Measurements from ENCODE around the gene ACTL7A.
A peak's percentile ranks its signal among the peaks of the same experiment; 100 is the strongest.

Gene ACTL7A

DNA sequence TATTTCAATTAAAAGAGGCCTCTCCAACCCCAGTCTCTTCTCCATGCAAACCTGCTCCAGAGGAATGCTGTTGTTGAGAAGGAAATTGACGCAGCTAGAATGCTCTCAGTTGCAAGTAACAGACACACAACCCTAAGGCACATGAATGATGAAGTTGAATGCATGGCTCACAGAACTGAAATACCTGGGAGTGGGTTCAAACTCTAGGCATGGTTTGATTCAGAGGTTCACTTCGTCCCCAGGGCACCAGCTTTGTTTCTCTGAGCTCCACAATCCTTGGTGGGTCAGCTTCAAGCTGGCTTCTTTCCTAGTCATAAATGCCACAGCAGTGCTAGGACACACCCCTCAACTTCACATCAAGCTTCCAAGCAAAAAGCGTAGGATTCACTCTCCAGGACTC lies 10.9 kb upstream of the ACTL7A start:
- Histone ChIP-seq H3K4me2 (ENCODE audit: low read length) (no peak overlapping the region), H3K4me3 (ENCODE audit: low read depth, low read length, poor library complexity, severe bottlenecking) (no peak overlapping the region), H3K27me3 (ENCODE audit: insufficient read depth, low read length) (no peaks in the 10 kb centered on the region), H3K36me3 (ENCODE audit: insufficient read depth, low read length) (no peaks in the 10 kb centered on the region), H3K79me2 (ENCODE audit: insufficient read depth, low read length) (no peaks in the 10 kb centered on the region), H3K4me1 (ENCODE audit: insufficient read depth, low read length, severe bottlenecking) (no peaks in the 10 kb centered on the region), H2AFZ (ENCODE audit: low read length) (no peak overlapping the region), H3K9me2 (ENCODE audit: low read depth, low read length) (no peaks in the 10 kb centered on the region), H3F3A (ENCODE audit: insufficient read depth, low read length) (no peaks in the 10 kb centered on the region), H4K20me1 (ENCODE audit: insufficient read depth, low read length) (no peaks in the 10 kb centered on the region), H3K9me3 (ENCODE audit: low read length) (no peaks in the 10 kb centered on the region), H3K9ac (ENCODE audit: low read length) (no peak overlapping the region), H3K27ac (ENCODE audit: low read depth, low read length, poor library complexity, severe bottlenecking) (no peak overlapping the region)
- TF ChIP-seq, protein P1, sequence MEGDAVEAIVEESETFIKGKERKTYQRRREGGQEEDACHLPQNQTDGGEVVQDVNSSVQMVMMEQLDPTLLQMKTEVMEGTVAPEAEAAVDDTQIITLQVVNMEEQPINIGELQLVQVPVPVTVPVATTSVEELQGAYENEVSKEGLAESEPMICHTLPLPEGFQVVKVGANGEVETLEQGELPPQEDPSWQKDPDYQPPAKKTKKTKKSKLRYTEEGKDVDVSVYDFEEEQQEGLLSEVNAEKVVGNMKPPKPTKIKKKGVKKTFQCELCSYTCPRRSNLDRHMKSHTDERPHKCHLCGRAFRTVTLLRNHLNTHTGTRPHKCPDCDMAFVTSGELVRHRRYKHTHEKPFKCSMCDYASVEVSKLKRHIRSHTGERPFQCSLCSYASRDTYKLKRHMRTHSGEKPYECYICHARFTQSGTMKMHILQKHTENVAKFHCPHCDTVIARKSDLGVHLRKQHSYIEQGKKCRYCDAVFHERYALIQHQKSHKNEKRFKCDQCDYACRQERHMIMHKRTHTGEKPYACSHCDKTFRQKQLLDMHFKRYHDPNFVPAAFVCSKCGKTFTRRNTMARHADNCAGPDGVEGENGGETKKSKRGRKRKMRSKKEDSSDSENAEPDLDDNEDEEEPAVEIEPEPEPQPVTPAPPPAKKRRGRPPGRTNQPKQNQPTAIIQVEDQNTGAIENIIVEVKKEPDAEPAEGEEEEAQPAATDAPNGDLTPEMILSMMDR (IDR thresholded peaks at IDR 0.05; ENCODE audit: low read length) = no peak
- TF ChIP-seq EZH2 (IDR thresholded peaks at IDR 0.05; ENCODE audit: borderline replicate concordance, low read length) = no peak

GRCh38 chr9:108852079-108852478 lies 10.0 kb upstream of the ACTL7A start:
- no peaks in the 10 kb centered on the region for H3F3A ChIP-seq (ENCODE audit: insufficient read depth, low read length)
- H3K4me3 ChIP-seq (ENCODE audit: low read depth, low read length, poor library complexity, severe bottlenecking) = no peak overlapping the region
- H3K27ac ChIP-seq (ENCODE audit: low read depth, low read length, poor library complexity, severe bottlenecking) = no peak overlapping the region
- H3K9me2 ChIP-seq (ENCODE audit: low read depth, low read length) = no peaks in the 10 kb centered on the region
- TF ChIP-seq, protein P1 (IDR thresholded peaks at IDR 0.05; ENCODE audit: low read length) = no peak
- no peak for TF ChIP-seq EZH2 (IDR thresholded peaks at IDR 0.05; ENCODE audit: borderline replicate concordance, low read length)
- no peaks in the 10 kb centered on the region for H3K9me3 ChIP-seq (ENCODE audit: low read length)
- no peaks in the 10 kb centered on the region for H3K27me3 ChIP-seq (ENCODE audit: insufficient read depth, low read length)
- no peak overlapping the region for H3K9ac ChIP-seq (ENCODE audit: low read length)
- no peaks in the 10 kb centered on the region for H4K20me1 ChIP-seq (ENCODE audit: insufficient read depth, low read length)
- no peaks in the 10 kb centered on the region for H3K79me2 ChIP-seq (ENCODE audit: insufficient read depth, low read length)
- no peaks in the 10 kb centered on the region for H3K4me1 ChIP-seq (ENCODE audit: insufficient read depth, low read length, severe bottlenecking)
- H2AFZ ChIP-seq (ENCODE audit: low read length) = no peak overlapping the region
- H3K4me2 ChIP-seq (ENCODE audit: low read length) = no peak overlapping the region
- no peaks in the 10 kb centered on the region for H3K36me3 ChIP-seq (ENCODE audit: insufficient read depth, low read length)

- no peaks in the 10 kb centered on the region for H3K79me2 ChIP-seq (ENCODE audit: insufficient read depth, low read length)
- H2AFZ ChIP-seq (ENCODE audit: low read length) = no peak overlapping the region
- H3K4me1 ChIP-seq (ENCODE audit: insufficient read depth, low read length, severe bottlenecking) = no peaks in the 10 kb centered on the region
- H3K9me3 ChIP-seq (ENCODE audit: low read length) = no peaks in the 10 kb centered on the region
- no peaks in the 10 kb centered on the region for H3K9me2 ChIP-seq (ENCODE audit: low read depth, low read length)
- no peaks in the 10 kb centered on the region for H3K36me3 ChIP-seq (ENCODE audit: insufficient read depth, low read length)
- H3F3A ChIP-seq (ENCODE audit: insufficient read depth, low read length) = no peaks in the 10 kb centered on the region
- H3K27me3 ChIP-seq (ENCODE audit: insufficient read depth, low read length) = no peaks in the 10 kb centered on the region
- no peak overlapping the region for H3K4me3 ChIP-seq (ENCODE audit: low read depth, low read length, poor library complexity, severe bottlenecking)
- TF ChIP-seq, protein P1 (IDR thresholded peaks at IDR 0.05; ENCODE audit: low read length) = peak; percentile 39
- TF ChIP-seq EZH2 (IDR thresholded peaks at IDR 0.05; ENCODE audit: borderline replicate concordance, low read length) = no peak
- no peak overlapping the region for H3K9ac ChIP-seq (ENCODE audit: low read length)
- H4K20me1 ChIP-seq (ENCODE audit: insufficient read depth, low read length) = no peaks in the 10 kb centered on the region
- H3K4me2 ChIP-seq (ENCODE audit: low read length) = no peak overlapping the region
- H3K27ac ChIP-seq (ENCODE audit: low read depth, low read length, poor library complexity, severe bottlenecking) = no peak overlapping the region
Observed at GRCh38 chr9:108854094-108854493, 8.0 kb upstream of the ACTL7A start.
